Nephron progenitor cell (in vitro differentiated cells): ENCODE measurements around the gene PIK3R2.

Experiments used
- DNase-seq: peaks from one replicate; pipeline ENCODE4 v3.0.0; 2021
- H3K27ac Mint-ChIP-seq: 2 replicates; pipeline ENCODE4 v1.8.0; 2021; ENCODE audit warnings: mild to moderate bottlenecking, moderate library complexity, mixed read lengths
- H3K27me3 Mint-ChIP-seq: 2 replicates; pipeline ENCODE4 v1.8.0; 2021; ENCODE audit warnings: mild to moderate bottlenecking, low read depth, mixed read lengths; ENCODE audit not compliant: poor library complexity
- H3K36me3 Mint-ChIP-seq: 2 replicates; pipeline ENCODE4 v1.8.0; 2021; ENCODE audit warnings: low read depth, mixed read lengths
- H3K4me1 Mint-ChIP-seq: 2 replicates; pipeline ENCODE4 v1.8.0; 2021; ENCODE audit warnings: mixed read lengths
- H3K4me3 Mint-ChIP-seq: 2 replicates; pipeline ENCODE4 v1.8.0; 2021; ENCODE audit warnings: mild to moderate bottlenecking, moderate library complexity, mixed read lengths
- H3K9me3 Mint-ChIP-seq: 2 replicates; pipeline ENCODE4 v1.8.0; 2021; ENCODE audit warnings: mild to moderate bottlenecking, moderate library complexity, mixed read lengths
- TF ChIP-seq, protein P1 (sequence below): fragments of 200-600 bp; sonication (generic); IDR thresholded peaks from 2 replicates; pipeline ENCODE4 v1.5.0; 2021; ENCODE audit warnings: antibody characterized with exemption

The PIK3R2 gene

DNA sequence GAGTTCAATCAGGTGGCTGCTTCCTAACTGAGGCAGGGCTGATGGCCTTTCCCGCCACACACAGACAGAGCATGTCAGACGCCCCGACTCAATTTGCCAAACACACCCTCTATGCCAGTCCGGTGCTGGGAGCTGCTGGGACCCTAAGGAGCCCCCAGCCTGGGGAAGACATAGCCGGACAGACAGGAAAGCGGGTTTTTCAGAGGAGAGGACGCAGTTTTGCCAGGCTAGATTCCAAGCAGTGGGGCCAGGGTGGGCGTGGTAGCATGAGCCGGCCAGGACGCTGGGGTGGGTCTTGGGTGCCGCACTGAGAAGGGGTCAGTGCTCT, 35.6 kb upstream of the PIK3R2 start:
- Mint-ChIP-seq H3K4me1 (peaks cover 28% of the 10 kb centered on the region), H3K36me3 (no peaks in the 10 kb centered on the region), H3K4me3 (peak overlapping the region; percentile 84), H3K27ac (no peak overlapping the region), H3K27me3 (peaks cover 8% of the 10 kb centered on the region), H3K9me3 (no peaks in the 10 kb centered on the region)
- no peak for DNase-seq
- TF ChIP-seq, protein P1, sequence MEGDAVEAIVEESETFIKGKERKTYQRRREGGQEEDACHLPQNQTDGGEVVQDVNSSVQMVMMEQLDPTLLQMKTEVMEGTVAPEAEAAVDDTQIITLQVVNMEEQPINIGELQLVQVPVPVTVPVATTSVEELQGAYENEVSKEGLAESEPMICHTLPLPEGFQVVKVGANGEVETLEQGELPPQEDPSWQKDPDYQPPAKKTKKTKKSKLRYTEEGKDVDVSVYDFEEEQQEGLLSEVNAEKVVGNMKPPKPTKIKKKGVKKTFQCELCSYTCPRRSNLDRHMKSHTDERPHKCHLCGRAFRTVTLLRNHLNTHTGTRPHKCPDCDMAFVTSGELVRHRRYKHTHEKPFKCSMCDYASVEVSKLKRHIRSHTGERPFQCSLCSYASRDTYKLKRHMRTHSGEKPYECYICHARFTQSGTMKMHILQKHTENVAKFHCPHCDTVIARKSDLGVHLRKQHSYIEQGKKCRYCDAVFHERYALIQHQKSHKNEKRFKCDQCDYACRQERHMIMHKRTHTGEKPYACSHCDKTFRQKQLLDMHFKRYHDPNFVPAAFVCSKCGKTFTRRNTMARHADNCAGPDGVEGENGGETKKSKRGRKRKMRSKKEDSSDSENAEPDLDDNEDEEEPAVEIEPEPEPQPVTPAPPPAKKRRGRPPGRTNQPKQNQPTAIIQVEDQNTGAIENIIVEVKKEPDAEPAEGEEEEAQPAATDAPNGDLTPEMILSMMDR = no peak

DNA sequence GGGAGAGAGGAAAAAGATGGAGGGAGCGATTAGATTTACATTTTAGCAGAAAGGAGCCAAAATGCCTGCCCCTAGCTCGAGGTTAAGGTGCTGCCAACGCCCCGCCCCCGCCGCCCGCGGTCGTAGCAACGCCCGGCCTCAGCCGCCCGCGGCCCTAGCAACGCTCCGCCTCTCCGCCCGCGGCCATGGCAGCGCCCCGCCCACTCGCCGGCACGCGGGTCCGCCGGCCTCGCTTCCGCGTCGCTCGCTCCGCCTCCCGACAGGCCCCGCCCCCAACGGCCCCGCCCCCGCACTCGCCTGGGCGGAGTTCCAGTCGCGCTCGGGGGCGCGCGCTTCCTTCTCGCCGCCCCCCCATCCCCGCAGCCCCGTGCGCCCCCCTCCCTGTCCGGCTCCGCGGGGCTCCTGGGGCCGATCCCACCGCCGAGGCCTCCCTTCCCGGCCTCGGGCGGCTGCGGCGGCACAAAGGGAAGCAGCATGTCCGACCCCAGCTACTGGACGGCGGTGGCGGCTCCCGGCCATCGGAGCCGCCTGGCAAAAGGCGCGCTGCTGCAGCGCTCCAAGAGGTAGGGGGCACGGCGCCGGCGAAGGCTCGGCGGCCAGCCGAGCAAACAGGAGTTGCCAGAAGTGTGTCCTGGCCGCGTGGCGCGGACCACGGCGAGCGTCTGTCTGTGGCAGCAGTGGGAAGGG, 35.1 kb upstream of the PIK3R2 start:
- H3K4me3 Mint-ChIP-seq = peak overlapping the region; percentile 87
- H3K27me3 Mint-ChIP-seq = peaks cover 6% of the 10 kb centered on the region
- H3K4me1 Mint-ChIP-seq = peaks cover 33% of the 10 kb centered on the region
- H3K9me3 Mint-ChIP-seq = no peaks in the 10 kb centered on the region
- DNase-seq = peak; percentile 98
- no peaks in the 10 kb centered on the region for H3K36me3 Mint-ChIP-seq
- no peak overlapping the region for H3K27ac Mint-ChIP-seq
- TF ChIP-seq, protein P1 = no peak

DNA sequence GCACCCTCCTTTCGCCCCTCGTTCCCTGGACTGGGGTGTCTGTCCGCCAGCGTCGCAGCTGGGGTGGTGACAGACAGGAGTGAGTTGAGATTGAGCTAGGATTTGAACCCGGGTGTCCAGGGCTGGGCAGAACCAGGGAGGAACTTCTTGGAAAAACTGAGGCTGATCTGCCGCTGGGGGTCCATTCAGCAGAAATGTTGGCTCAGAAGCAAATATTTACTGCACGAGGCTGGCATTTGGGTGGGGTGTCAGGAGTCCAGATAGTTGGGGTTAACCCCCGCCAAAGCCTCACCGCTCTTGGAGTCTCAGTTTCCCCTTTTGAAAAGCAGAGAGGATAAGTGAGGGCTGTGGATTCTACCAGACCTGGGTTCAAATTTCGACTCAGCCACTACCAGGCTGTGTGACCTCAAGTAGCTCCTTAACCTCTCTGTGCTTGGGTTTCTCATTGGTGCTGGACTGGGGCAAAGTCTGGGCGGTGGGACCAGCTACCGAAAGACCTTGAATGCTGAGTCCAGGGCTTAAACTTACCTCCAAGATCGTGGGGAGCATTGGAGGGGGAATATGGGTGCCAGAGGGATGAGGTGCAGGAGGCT, 34.4 kb upstream of the PIK3R2 start:
- no peaks in the 10 kb centered on the region for H3K9me3 Mint-ChIP-seq
- peaks cover 6% of the 10 kb centered on the region for H3K27me3 Mint-ChIP-seq
- no peak for DNase-seq
- H3K36me3 Mint-ChIP-seq = no peaks in the 10 kb centered on the region
- peaks cover 38% of the 10 kb centered on the region for H3K4me1 Mint-ChIP-seq
- H3K4me3 Mint-ChIP-seq = peak overlapping the region; percentile 87
- TF ChIP-seq, protein P1 = no peak
- H3K27ac Mint-ChIP-seq = no peak overlapping the region

- no peak for DNase-seq
- Mint-ChIP-seq H3K9me3 (no peaks in the 10 kb centered on the region), H3K27ac (no peak overlapping the region), H3K36me3 (peaks cover 1% of the 10 kb centered on the region), H3K27me3 (peaks cover 6% of the 10 kb centered on the region), H3K4me1 (peaks cover 42% of the 10 kb centered on the region), H3K4me3 (peak overlapping the region; percentile 87)
- TF ChIP-seq, protein P1 = no peak
Measured at GRCh38 chr19:18119013-18119716, 33.8 kb upstream of the PIK3R2 start.

- H3K27ac Mint-ChIP-seq = no peak overlapping the region
- peaks cover 42% of the 10 kb centered on the region for H3K4me1 Mint-ChIP-seq
- peak overlapping the region; percentile 16 for H3K4me3 Mint-ChIP-seq
- H3K36me3 Mint-ChIP-seq = peaks cover 7% of the 10 kb centered on the region
- DNase-seq = no peak
- H3K9me3 Mint-ChIP-seq = no peaks in the 10 kb centered on the region
- peaks cover 6% of the 10 kb centered on the region for H3K27me3 Mint-ChIP-seq
- TF ChIP-seq, protein P1 = no peak
Measured at GRCh38 chr19:18119717-18120105, 33.3 kb upstream of the PIK3R2 start.
